GM20431 (cell line): ENCODE results near the gene MAPK9.

Source experiments
- in situ Hi-C: fragments of 300-500 bp; cut with MseI, MboI; formaldehyde crosslinking; loops from one replicate; pipeline ENCODE4 v1.15.0; 2020; ENCODE audit warnings: low sequenced_read_pairs; ENCODE audit not compliant: unreplicated experiment

The MAPK9 gene

GRCh38 chr5:180297587-180298282 is 5.9 kb upstream of the MAPK9 start:
- in situ Hi-C loops, result no loop called here

- in situ Hi-C loops, result no loop called here
Observed at GRCh38 chr5:180296771-180297170, 4.9 kb upstream of the MAPK9 start.

GRCh38 chr5:180294913-180295555 is 3.2 kb upstream of the MAPK9 start:
- in situ Hi-C loops, result no loop called here

- in situ Hi-C loops, result no loop called here
Observed at GRCh38 chr5:180294411-180294810, 2.5 kb upstream of the MAPK9 start.

- in situ Hi-C loops, result no loop called here
Observed at GRCh38 chr5:180291234-180291940, 496 bp downstream of the MAPK9 start.

- in situ Hi-C loops, result no loop called here
Observed at GRCh38 chr5:180290568-180291233, 1.2 kb downstream of the MAPK9 start.

GRCh38 chr5:180289966-180290365 is 1.9 kb downstream of the MAPK9 start:
- in situ Hi-C loops, result no loop called here

- in situ Hi-C loops, result no loop called here
Observed at GRCh38 chr5:180289433-180289832, 2.5 kb downstream of the MAPK9 start.

- in situ Hi-C loops, result no loop called here
Observed at GRCh38 chr5:180287868-180288267, 4.0 kb downstream of the MAPK9 start.

- in situ Hi-C loops, result no loop called here
Observed at GRCh38 chr5:180287404-180287803, 4.5 kb downstream of the MAPK9 start.

GRCh38 chr5:180284149-180284548 is 7.7 kb downstream of the MAPK9 start:
- in situ Hi-C loops, result no loop called here

GRCh38 chr5:180283026-180283615 is 8.8 kb downstream of the MAPK9 start:
- in situ Hi-C loops, result no loop called here

GRCh38 chr5:180282281-180282680 is 9.6 kb downstream of the MAPK9 start:
- in situ Hi-C loops, result no loop called here

- in situ Hi-C loops, result no loop called here
Observed at GRCh38 chr5:180281706-180282105, 10.2 kb downstream of the MAPK9 start.

- in situ Hi-C loops, result no loop called here
Observed at GRCh38 chr5:180274695-180275094, 17.2 kb downstream of the MAPK9 start.

- in situ Hi-C loops, result no loop called here
Observed at GRCh38 chr5:180271221-180271620, 20.7 kb downstream of the MAPK9 start.

GRCh38 chr5:180259260-180259611 is 32.6 kb downstream of the MAPK9 start:
- in situ Hi-C loops, result no loop called here

GRCh38 chr5:180253036-180253824 is 38.7 kb downstream of the MAPK9 start:
- in situ Hi-C loops, result no loop called here

- in situ Hi-C loops, result no loop called here
Observed at GRCh38 chr5:180251887-180252286, 40.0 kb downstream of the MAPK9 start.

- in situ Hi-C loops, result no loop called here
Observed at GRCh38 chr5:180251141-180251540, 40.7 kb downstream of the MAPK9 start.
